Measurements from ENCODE around the gene WBP2NL.

DNA sequence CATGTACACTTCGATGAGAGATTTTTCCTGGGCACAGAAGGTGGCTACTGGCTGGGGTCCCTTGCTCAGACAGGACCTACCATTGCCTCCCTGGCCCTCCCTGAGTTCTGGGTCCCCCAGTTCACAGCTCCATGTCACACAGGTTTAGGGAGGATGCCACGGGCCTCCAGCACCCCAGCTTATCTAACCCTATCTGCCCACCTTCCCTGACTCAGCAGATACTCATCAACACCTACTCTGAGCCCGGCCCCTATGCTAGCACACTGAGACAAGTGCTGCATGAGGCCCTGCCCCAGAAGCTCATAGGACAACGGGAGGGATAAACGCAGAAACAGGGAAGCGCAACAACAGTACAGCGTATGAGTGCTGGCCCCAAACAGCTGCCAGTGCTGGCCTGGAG lies 62.5 kb downstream of the WBP2NL start:
- TF ChIP-seq, protein P1, sequence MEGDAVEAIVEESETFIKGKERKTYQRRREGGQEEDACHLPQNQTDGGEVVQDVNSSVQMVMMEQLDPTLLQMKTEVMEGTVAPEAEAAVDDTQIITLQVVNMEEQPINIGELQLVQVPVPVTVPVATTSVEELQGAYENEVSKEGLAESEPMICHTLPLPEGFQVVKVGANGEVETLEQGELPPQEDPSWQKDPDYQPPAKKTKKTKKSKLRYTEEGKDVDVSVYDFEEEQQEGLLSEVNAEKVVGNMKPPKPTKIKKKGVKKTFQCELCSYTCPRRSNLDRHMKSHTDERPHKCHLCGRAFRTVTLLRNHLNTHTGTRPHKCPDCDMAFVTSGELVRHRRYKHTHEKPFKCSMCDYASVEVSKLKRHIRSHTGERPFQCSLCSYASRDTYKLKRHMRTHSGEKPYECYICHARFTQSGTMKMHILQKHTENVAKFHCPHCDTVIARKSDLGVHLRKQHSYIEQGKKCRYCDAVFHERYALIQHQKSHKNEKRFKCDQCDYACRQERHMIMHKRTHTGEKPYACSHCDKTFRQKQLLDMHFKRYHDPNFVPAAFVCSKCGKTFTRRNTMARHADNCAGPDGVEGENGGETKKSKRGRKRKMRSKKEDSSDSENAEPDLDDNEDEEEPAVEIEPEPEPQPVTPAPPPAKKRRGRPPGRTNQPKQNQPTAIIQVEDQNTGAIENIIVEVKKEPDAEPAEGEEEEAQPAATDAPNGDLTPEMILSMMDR (conservative IDR thresholded peaks at IDR 0.05; ENCODE audit: low read length): no peak
- TF ChIP-seq EZH2phosphoT487 (IDR thresholded peaks at IDR 0.05; ENCODE audit: borderline replicate concordance): no peak
